Adrenal gland (tissue), 5 donors: ENCODE results near the gene IMPDH1.

Source experiments
- CTCF ChIP-seq, 6 experiments: fragments of 450-650 bp in 4 of 6; fragments of 200-600 bp in 2 of 6; sonication (generic) in 1 of 6; IDR thresholded peaks; 1 replicate in 5 of 6; 2 replicates in 1 of 6; pipeline versions ENCODE4 v1.5.1 to v1.8.0; 2016 to 2021; ENCODE audit warnings: antibody characterized with exemption in 6 of 6, mild to moderate bottlenecking in 2 of 6, moderate library complexity in 1 of 6
- POLR2A ChIP-seq, 2 donors: fragments of 450-650 bp; IDR thresholded peaks; one replicate each; pipeline ENCODE4 v1.6.1; 2017; ENCODE audit warnings: antibody characterized with exemption in 2 of 2, mild to moderate bottlenecking in 2 of 2, moderate library complexity in 1 of 2
- donor health status: DM: no; HTN: no; CAD: no.

GRCh38 chr7:128366986-128367385 lies 42.8 kb downstream of the IMPDH1 start:
- TF ChIP-seq CTCF (IDR thresholded peaks at IDR 0.05) (no peak), POLR2A (IDR thresholded peaks at IDR 0.05) (no peak)
